Mesodermal cell (in vitro differentiated cells): ENCODE data around the gene CCDC74A.
"Not testable (repeated sequence)": the region's sequence is repeated elsewhere in the genome, so short reads cannot be mapped to it uniquely, and the experiment has no call there.

ENCODE experiments used
- H3K27ac ChIP-seq: 2 replicates; pipeline ENCODE4 v1.7.0; 2013; ENCODE audit warnings: mild to moderate bottlenecking, low read depth, low read length, moderate library complexity; ENCODE audit not compliant: severe bottlenecking
- H3K36me3 ChIP-seq: 2 replicates; pipeline ENCODE4 v1.7.1; 2013; ENCODE audit warnings: mild to moderate bottlenecking, low read length, moderate library complexity; ENCODE audit not compliant: control insufficient read depth, insufficient read depth
- H3K4me1 ChIP-seq: one replicate; pipeline ENCODE4 v1.7.1; 2013; ENCODE audit warnings: mild to moderate bottlenecking, low read length; ENCODE audit not compliant: insufficient read depth, control insufficient read depth, poor library complexity, severe bottlenecking
- H3K4me3 ChIP-seq: 2 replicates; pipeline ENCODE4 v1.7.0; 2013; ENCODE audit warnings: low read length, control low read depth, mild to moderate bottlenecking; ENCODE audit not compliant: insufficient read depth, poor library complexity, severe bottlenecking; ENCODE audit errors: extremely low read depth
- H3K9me3 ChIP-seq: 2 replicates; pipeline ENCODE4 v1.7.1; 2013; ENCODE audit warnings: mild to moderate bottlenecking, low read length, moderate library complexity; ENCODE audit not compliant: control insufficient read depth
- WGBS, 2 experiments: methylation state at CpG; one replicate each; pipeline ENCODE4 v1.1.5; 2013; ENCODE audit warnings: missing lambda C conversion rate in 2 of 2; ENCODE audit not compliant: insufficient coverage in 2 of 2; 5-methylcytosine and 5-hydroxymethylcytosine counted together

Gene CCDC74A

DNA sequence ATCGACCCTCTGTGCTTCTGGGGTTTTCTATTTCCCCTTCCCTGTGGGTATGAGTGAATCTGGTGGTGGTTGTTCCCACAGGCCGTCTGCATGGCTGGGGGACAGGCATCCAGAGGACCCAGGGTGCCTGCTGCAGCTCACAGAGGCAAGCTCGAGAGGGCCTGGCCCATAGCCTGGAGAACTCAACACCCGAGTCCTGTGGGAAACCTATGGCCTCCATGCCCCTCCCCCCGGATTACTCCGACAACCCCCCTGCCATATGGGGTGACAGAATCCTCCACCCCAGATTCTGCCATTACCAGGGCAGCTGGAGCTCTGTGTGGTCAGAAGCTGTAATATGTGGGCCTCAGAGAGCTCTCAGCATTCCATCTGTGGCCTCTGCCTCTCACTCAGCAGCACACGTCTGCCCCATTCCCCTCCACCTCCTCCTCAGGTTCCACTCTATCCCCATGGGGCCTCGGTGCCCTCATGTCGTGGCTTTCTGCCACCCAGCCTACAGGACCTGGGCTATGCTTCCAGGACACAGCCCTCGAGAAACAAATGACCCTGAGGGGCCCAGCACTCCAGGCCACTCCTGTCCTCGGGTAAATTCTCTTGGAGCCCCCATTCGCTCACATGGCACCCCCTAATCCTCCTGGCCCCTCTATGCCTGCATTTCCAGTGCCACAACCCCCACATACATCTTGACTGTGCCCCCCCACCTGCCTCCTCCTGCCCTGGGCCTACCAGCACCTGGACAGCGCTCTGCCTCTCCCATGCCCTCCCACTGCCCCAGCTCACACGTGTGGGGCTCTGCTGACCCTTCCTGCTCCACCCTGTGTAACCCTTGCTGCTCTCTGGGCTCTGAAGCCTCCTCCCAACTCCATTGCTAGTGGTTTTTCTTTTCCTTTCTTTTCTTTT lies 39.1 kb upstream of the CCDC74A start:
- 88% methylated on average over 7 to 10 of the region's 14 CpGs for WGBS, 2 experiments
- H3K4me3 ChIP-seq: no peak overlapping the region
- no peaks in the 10 kb centered on the region for H3K4me1 ChIP-seq
- peaks cover 21% of the 10 kb centered on the region for H3K36me3 ChIP-seq
- H3K9me3 ChIP-seq: no peaks in the 10 kb centered on the region
- H3K27ac ChIP-seq: no peak overlapping the region

DNA sequence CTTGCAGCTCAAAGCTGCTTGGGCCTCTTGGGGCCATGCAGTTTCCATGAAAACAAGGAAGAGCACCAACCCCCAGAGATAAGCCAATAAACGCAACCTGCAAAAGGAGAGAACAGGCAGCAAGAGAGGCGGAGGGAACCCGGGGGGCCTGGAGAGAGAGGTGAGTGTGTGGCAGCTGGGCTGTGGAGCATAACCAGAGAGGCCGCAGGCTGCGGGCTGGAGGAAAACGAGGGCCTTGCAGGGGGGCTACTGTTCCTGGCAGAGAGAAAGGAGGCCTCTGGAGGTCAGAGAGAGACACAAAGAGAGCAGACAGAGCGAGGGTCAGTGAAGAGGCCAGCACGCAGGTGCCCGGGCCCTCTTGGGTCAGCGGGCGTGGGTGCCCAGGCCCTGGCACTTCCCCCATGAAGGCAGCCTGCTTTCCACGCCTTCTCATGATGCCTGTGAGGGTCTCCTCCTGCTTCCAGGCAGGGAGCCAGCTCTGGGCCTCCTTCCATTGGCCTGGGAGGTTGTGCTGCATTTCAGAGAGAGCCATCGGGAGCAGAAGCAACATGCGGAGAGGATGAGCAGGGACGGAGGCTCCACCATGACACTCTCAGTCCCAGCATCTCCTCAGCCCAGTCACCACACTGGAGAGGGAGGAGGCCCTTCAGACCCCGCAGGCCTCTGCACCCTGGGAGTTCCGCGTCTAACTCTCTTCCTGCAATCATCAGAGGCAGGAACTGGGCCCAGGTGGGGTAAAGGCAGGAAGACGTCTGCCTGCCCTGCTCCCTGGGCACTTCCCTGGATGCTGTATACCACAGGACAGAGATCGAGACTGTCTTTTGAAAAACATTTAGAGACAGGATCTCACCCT lies 36.8 kb upstream of the CCDC74A start:
- 60 to 69% methylated on average over 17 to 18 of the region's 20 CpGs for WGBS, 2 experiments
- H3K27ac ChIP-seq, H3K9me3 ChIP-seq, H3K4me1 ChIP-seq: not testable (repeated sequence)
- Histone ChIP-seq H3K4me3 (peak overlapping the region; percentile 34), H3K36me3 (peaks cover 26% of the 10 kb centered on the region)

DNA sequence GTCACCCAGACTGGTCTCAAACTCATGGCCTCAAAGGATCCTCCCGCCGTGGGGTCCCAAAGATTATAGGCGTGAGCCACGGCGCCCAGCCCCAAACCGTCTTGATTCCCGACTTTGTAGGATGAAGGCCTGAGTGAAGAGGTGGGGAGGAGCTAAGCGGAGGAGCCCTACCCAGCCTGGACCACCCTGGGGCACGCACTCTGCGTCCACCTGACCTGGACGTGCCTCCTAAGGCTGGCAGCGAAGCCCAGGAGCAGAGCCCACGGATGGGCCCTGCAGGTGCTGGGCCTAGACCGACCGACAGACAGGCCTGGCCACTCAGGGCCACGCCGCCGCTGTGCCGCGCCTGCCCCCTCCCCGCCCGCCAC lies 36.2 kb upstream of the CCDC74A start:
- WGBS, 2 experiments: 12 to 23% methylated on average over 6 of the region's 22 CpGs
- H3K36me3 ChIP-seq: peaks cover 27% of the 10 kb centered on the region
- H3K27ac ChIP-seq, H3K9me3 ChIP-seq, H3K4me1 ChIP-seq: not testable (repeated sequence)
- peak overlapping the region; percentile 34 for H3K4me3 ChIP-seq

DNA sequence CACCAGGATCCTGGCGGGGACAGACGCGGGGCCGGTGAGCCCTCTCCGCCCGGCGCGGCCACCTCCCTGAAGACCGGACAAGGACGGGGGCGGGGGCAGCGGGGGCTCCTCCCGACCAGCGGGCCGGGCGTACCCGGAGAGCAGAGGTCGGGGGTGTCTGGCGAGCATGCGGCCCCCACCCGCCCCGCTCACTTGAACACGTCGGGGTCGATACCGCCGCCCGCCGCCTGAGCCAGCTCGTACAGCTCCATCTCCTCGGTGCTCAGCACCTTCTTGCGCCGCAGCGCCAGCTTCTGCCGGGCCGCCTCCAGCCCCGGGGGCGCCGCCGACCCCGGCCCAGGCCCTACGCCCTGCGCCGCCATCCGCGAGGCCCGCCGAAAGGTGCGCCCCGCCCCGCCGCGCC lies 35.7 kb upstream of the CCDC74A start, which contains the start of gene MZT2A:
Gene MZT2A, minus strand, starts transcription at position 383 of the 403 bp plus-strand sequence. Its CDS starts 21 bp downstream, at position 362.
- not testable (repeated sequence) for H3K4me1 ChIP-seq, H3K9me3 ChIP-seq
- 0 to 2% methylated on average over 43 to 46 of the region's 53 CpGs for WGBS, 2 experiments
- Histone ChIP-seq H3K27ac (peak within 1 kb of the TSS; percentile 82), H3K36me3 (peaks cover 31% of the 10 kb centered on the region), H3K4me3 (peak within 1 kb of the TSS; percentile 96)

DNA sequence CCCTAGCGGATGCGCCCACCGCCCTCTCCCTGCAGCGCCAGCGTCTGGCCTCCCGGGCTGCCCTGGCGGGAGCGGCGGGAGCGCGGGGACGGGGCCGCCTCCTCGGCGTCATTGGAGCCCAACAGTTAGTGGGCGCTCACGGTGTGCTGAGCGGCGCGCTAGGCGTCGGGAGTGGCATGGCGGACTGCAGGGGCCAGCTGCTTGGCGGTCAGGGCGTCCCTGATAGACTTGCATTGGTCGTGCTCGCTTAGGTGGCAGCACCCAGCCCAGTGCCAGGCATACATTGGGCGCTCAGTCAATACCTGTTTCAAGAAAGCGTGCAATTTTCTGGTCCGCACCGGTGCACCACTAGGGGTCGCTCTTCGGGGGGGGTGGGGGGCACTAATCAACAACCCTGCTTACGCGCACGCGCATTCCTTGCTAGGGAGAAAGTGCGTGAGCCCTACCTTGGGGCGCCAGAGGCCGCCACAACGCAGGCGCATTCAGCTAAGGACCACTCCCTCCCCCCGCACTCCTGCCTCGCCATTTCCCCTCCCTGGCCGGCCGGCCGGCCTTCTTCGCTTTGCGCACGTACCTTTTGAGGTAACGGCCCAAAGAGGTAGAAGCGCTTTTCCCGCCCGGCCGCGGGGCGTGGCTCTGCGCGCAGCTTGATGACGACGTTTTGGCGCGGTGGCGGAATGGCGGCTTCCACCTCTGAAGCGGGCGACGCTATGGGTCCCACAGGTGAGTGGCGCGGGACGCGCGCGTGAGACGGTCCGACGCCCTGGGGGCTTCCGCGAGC lies 35.1 kb upstream of the CCDC74A start:
- H3K4me3 ChIP-seq: peak overlapping the region; percentile 96
- 0 to 1% methylated on average over 53 to 67 of the region's 79 CpGs for WGBS, 2 experiments
- H3K36me3 ChIP-seq: peaks cover 36% of the 10 kb centered on the region
- H3K4me1 ChIP-seq: peaks cover 3% of the 10 kb centered on the region
- H3K27ac ChIP-seq: peak overlapping the region; percentile 82
- no peaks in the 10 kb centered on the region for H3K9me3 ChIP-seq

DNA sequence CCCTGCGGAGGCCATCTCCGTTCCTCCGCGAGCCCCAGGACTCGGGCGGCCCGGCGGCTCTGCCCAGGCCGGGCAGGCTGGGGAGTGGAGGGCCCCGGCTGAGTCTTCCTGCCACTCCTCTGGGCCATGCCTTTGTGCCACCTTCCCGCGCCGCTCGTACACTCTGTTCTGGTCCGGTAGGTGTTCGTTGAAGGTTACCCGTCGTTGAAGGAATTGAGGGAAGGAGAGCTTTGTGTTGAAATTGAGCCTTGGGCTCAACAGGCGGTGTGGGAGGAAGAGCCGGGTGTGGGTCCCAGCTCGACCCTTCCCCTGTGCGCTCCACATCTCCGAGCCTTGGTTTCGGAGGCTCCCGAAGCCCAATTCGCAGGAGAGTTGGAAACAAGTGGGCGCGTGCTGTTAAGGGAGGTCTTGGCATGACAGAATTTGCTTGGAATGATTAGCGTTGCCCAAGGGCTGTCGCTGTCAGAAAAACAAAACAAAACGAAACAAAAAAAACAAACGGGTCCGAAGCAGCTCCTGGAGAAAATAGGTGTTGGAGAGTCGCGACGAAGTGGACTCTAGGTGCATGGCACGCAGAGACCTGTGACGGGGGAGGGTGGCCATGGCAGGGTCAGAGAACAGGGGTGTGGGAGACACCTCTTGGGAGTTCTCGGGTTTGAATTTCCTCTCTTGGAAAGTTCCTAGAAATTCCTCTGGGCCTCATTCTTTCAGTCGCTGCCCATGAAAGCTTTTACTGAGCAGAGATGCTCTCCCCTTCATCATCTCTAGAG lies 34.3 kb upstream of the CCDC74A start:
- Histone ChIP-seq H3K36me3 (peaks cover 35% of the 10 kb centered on the region), H3K4me1 (peaks cover 7% of the 10 kb centered on the region), H3K9me3 (no peaks in the 10 kb centered on the region), H3K27ac (peak overlapping the region; percentile 82), H3K4me3 (peak overlapping the region; percentile 96)
- 0% methylated on average over 29 to 34 of the region's 40 CpGs for WGBS, 2 experiments

DNA sequence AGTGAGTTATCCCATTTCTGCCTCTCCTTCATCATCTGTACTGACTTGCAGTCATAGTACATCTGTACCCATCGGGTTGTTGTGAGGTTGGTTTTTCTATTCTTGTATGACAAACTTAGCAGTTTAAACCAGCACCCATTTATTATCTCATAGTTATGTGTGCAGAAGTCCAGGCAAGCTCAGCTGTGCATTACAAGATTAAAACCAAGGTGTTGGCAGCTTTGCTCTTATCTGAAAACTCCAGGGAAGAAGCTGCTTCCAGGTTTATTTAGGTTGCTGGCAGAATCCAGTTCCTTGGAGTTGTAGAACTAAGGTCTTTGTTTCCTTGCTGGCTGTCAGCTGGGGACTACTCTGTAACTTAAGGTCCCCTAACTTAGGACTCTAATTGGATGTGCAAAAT lies 32.2 kb upstream of the CCDC74A start:
- H3K27ac ChIP-seq, H3K4me3 ChIP-seq, H3K4me1 ChIP-seq, H3K9me3 ChIP-seq: not testable (repeated sequence)
- peaks cover 43% of the 10 kb centered on the region for H3K36me3 ChIP-seq
- no CpG with 5 or more reads among the region's 1 CpG for whole genome bisulfite sequencing, 2 experiments

DNA sequence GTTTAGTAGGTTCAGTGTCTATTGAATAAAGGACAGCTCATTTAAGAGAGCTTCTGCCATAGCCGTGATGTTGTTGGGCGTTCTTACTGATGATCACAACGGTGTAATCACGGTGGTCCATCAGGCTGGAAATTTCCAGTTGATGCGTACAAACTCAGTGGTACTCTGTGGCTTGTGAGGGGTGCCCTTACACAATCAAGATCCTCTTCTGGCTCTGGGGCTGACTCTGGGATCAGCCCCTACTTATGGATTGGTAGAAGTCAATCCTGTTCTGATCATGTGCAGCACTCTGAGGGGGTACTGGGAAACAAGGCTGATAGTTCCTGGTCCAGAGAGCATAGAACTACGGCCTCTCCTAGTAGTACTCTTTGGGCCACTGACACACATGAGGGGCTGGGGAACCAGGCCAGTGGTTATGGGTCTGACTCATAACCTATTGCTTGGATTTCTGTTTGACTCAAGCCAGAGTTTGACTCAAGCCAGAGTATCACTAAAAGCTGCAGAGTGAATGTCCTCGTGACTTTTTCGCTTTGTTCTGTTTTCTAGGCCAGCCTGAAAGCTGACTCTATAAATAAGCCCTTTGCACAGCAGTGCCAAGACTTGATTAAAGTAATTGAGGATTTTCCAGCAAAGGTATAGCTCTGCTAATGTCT lies 29.2 kb upstream of the CCDC74A start:
- WGBS, 2 experiments: 98 to 100% methylated on average over 7 of the region's 8 CpGs
- H3K9me3 ChIP-seq, H3K4me1 ChIP-seq, H3K4me3 ChIP-seq, H3K27ac ChIP-seq: not testable (repeated sequence)
- peaks cover 64% of the 10 kb centered on the region for H3K36me3 ChIP-seq

DNA sequence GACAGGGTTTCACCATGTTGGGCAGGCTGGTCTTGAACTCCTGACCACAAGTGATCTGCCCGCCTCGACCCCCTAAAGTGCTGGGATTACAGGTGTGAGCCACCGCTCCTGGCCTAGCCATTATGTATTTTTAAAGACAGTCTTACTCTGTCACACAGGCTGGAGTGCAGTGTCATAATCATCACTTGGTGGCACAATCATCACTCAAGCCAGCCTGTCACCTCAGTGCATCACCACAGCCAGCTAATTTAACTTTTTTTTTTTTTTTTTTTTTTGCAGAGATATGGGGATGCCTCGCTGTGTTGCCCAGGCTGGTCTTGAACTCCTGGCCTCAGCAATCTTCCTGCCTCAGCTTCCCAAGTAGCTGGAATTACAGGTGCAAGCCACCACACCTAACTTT lies 24.1 kb upstream of the CCDC74A start:
- H3K4me1 ChIP-seq, H3K9me3 ChIP-seq, H3K4me3 ChIP-seq, H3K27ac ChIP-seq: not testable (repeated sequence)
- 96% methylated on average over 3 of the region's 4 CpGs; no CpG with 5 or more reads in 1 of the 2 experiments for WGBS, 2 experiments
- H3K36me3 ChIP-seq: peaks cover 90% of the 10 kb centered on the region
